Lower leg skin (tissue), 4 donors: ENCODE data around the gene SIGMAR1. TPM values are rescaled to one million over a fixed set of nuclear protein-coding genes. Genes with fewer than 3 reads are reported as not detected.

Experiments used
- DNase-seq, 2 donors: peaks; one replicate each; pipeline ENCODE4 v3.0.0-alpha.2; 2019; ENCODE audit warnings: low spot score in 2 of 2
- H3K4me3 ChIP-seq: fragments of 200-600 bp; sonication (generic); 2 replicates; pipeline ENCODE4 v1.5.1; 2017; ENCODE audit warnings: mild to moderate bottlenecking, low read depth; ENCODE audit not compliant: poor library complexity, severe bottlenecking
- CTCF ChIP-seq, 3 donors: fragments of 450-650 bp; IDR thresholded peaks; one replicate each; pipeline ENCODE4 v1.5.1; 2016; ENCODE audit warnings: antibody characterized with exemption in 3 of 3, mild to moderate bottlenecking in 3 of 3, moderate library complexity in 2 of 3
- POLR2A ChIP-seq, 2 donors: fragments of 450-650 bp; IDR thresholded peaks; one replicate each; pipeline ENCODE4 v1.6.1; 2016 to 2017; ENCODE audit warnings: antibody characterized with exemption in 2 of 2, mild to moderate bottlenecking in 1 of 2, moderate library complexity in 1 of 2
- WGBS, 2 donors: methylation state at CpG; one replicate each; pipeline ENCODE4 v1.1.5; 2018; 5-methylcytosine and 5-hydroxymethylcytosine counted together
- intact Hi-C: fragments of 100-400 bp; cut with DNase I; formaldehyde crosslinking; loops from one replicate; pipeline ENCODE4 v1.15.0; 2023; ENCODE audit warnings: low total_unique reads
- total RNA-seq, 4 donors: library from RNA; depleted of rRNA; stranded (reverse); fragments of >200 nt; gene quantifications; one replicate each; pipeline ENCODE4 v1.1.0, GENCODE V29; 2016

The SIGMAR1 gene
- total RNA-seq, 4 donors from 2014 or later = 99.1 to 130 (median 107) TPM

GRCh38 chr9:34662526-34663302 lies 25.1 kb upstream of the SIGMAR1 start, which contains the start of gene CCL27:
Gene CCL27 (minus strand): TSS chr9:34662657. CDS start chr9:34662633, 24 bp downstream.
- intact Hi-C loops = no loop called here
- WGBS, 2 donors = 54 to 59% methylated on average over 4 of the region's 4 CpGs
- H3K4me3 ChIP-seq = no peak within 1 kb of the TSS
- no peak for DNase-seq
- TF ChIP-seq CTCF (IDR thresholded peaks at IDR 0.05) (no peak), POLR2A (IDR thresholded peaks at IDR 0.05) (no peak)

DNA sequence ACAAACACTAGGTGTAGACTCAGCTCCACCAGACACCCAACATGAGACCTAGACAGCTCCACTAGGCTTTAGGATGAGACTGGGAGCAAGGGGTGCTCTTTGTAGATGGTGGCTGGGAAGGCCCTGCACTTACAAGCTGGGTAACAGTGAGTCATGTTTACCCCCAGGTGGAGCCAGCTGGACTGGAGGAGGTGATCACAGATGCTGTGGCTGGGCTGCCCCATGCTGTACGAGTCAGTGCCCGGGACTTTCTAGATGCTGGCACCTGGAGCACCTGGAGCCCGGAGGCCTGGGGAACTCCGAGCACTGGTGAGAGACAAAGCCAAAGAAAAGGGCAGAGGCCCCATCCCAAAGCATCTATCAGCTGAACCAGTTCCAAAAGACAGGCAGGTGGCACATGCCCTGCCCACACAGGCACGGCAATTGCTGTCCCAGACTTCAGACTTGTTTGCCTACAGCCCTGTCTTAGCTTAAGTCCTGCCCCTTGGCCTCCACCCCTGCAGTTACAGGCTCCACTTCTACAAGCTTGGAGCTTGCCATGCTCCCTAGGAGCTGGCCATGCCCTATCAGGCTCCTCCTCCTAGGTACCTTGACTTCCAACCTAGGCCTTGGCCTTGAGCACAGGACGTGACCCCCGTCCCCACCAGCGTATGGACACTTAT lies 22.1 kb upstream of the SIGMAR1 start:
- WGBS, 2 donors = 63 to 73% methylated on average over 5 to 8 of the region's 8 CpGs
- intact Hi-C loops = no loop called here
- no peak for DNase-seq
- TF ChIP-seq POLR2A (IDR thresholded peaks at IDR 0.05) (no peak), CTCF (IDR thresholded peaks at IDR 0.05) (no peak)
- no peak overlapping the region for H3K4me3 ChIP-seq

DNA sequence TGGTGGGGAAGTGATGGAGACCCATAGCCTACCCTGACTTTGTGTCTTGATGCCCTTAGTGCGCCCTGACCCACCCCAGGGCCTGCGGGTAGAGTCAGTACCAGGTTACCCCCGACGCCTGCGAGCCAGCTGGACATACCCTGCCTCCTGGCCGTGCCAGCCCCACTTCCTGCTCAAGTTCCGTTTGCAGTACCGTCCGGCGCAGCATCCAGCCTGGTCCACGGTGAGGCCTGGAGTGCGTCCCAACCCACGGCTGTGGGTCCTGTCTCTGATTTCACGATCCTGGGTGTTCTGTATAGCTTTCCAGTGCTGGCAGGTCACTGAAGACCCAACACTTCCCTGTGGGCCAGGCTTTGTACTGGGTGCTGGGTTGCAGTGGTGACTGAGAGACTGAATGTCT lies 20.9 kb upstream of the SIGMAR1 start:
- DNase-seq = no peak
- TF ChIP-seq POLR2A (IDR thresholded peaks at IDR 0.05) (no peak), CTCF (IDR thresholded peaks at IDR 0.05) (no peak)
- intact Hi-C loops = no loop called here
- WGBS, 2 donors = 76 to 91% methylated on average over 14 of the region's 14 CpGs
- H3K4me3 ChIP-seq = no peak overlapping the region

- intact Hi-C loops = no loop called here
Measured at GRCh38 chr9:34656992-34657391, 19.4 kb upstream of the SIGMAR1 start.

GRCh38 chr9:34655394-34655793 lies 17.8 kb upstream of the SIGMAR1 start:
- intact Hi-C loops = no loop called here

More at GRCh38 chr9:34656992-34657391, 19.4 kb upstream of the SIGMAR1 start:
- WGBS, 2 donors = 66 to 72% methylated on average over 4 to 5 of the region's 5 CpGs
- no peak for DNase-seq
- no peak overlapping the region for H3K4me3 ChIP-seq
- TF ChIP-seq POLR2A (IDR thresholded peaks at IDR 0.05) (no peak), CTCF (IDR thresholded peaks at IDR 0.05) (no peak)

More at GRCh38 chr9:34655394-34655793, 17.8 kb upstream of the SIGMAR1 start:
- WGBS, 2 donors = 58 to 66% methylated on average over 5 of the region's 5 CpGs
- no peak overlapping the region for H3K4me3 ChIP-seq
- TF ChIP-seq POLR2A (IDR thresholded peaks at IDR 0.05) (no peak), CTCF (IDR thresholded peaks at IDR 0.05) (no peak)
- DNase-seq = no peak
